Loucy (cell line): ENCODE measurements around the gene SRRM5.

Experiments used
- CTCF ChIP-seq: fragments of 200-600 bp; sonication (generic); conservative IDR thresholded peaks from 2 replicates; pipeline ENCODE4 v1.5.1; 2014; ENCODE audit warnings: mild to moderate bottlenecking, antibody characterized with exemption, low read length
- EZH2phosphoT487 ChIP-seq: fragments of 200-600 bp; IDR thresholded peaks from 2 replicates; pipeline ENCODE4 v1.6.1; 2018; ENCODE audit warnings: antibody characterized with exemption, mild to moderate bottlenecking, moderate library complexity, borderline replicate concordance

GRCh38 chr19:43641333-43641732, 29.4 kb downstream of the SRRM5 start:
- TF ChIP-seq CTCF (no peak), EZH2phosphoT487 (no peak)
